Activated B cell treated with CpG ODN at 0.5 μM for 24 hours (primary cell): ENCODE data around the gene ZNF598. TPM values are rescaled to one million over a fixed set of nuclear protein-coding genes. Genes with fewer than 3 reads are reported as not detected.

ENCODE experiments used
- ATAC-seq: fragments of 200-7000 bp; cut with Tn5 transposase; one replicate; pipeline ENCODE4 v1.10.0; 2021; ENCODE audit warnings: low read depth, mild to moderate bottlenecking, moderate library complexity
- CTCF ChIA-PET: fragments of 350-600 bp; sonication (Branson Sonifier 250); formaldehyde crosslinking; loops from one replicate; lab custom pipeline; 2021; ENCODE audit warnings: antibody characterized with exemption; lab: Charles Lee
- POLR2A ChIA-PET: fragments of 350-600 bp; sonication (Branson Sonifier 250); formaldehyde crosslinking; loops from one replicate; lab custom pipeline; 2021; ENCODE audit warnings: antibody characterized with exemption; lab: Charles Lee
- DNase-seq: peaks from one replicate; pipeline ENCODE4 v3.0.0; 2022
- H3K27ac Mint-ChIP-seq: one replicate; pipeline ENCODE4 v1.8.0; 2020; ENCODE audit warnings: mixed read lengths
- H3K27me3 Mint-ChIP-seq: one replicate; pipeline ENCODE4 v1.8.0; 2021; ENCODE audit warnings: mixed read lengths
- H3K36me3 Mint-ChIP-seq: one replicate; pipeline ENCODE4 v1.8.0; 2021; ENCODE audit warnings: low read depth, mixed read lengths
- H3K4me1 Mint-ChIP-seq: one replicate; pipeline ENCODE4 v1.8.0; 2021; ENCODE audit warnings: mixed read lengths
- H3K4me3 Mint-ChIP-seq: one replicate; pipeline ENCODE4 v1.8.0; 2020; ENCODE audit warnings: mild to moderate bottlenecking, mixed read lengths
- H3K9me3 Mint-ChIP-seq: one replicate; pipeline ENCODE4 v1.8.0; 2020; ENCODE audit warnings: mixed read lengths
- intact Hi-C: fragments of 100-400 bp; cut with micrococcal nuclease; formaldehyde crosslinking; loops from one replicate; pipeline ENCODE4 v1.15.1; 2024
- total RNA-seq: library from RNA; stranded (reverse); gene quantifications from 2 replicates; pipeline ENCODE4 v1.2.3, GENCODE V29; 2022
- TF ChIP-seq, protein P1 (sequence below): fragments of 200-600 bp; IDR thresholded peaks from one replicate; pipeline ENCODE4 v1.8.0; 2022; ENCODE audit warnings: antibody characterized with exemption, mild to moderate bottlenecking

The ZNF598 gene
- total RNA-seq, 1 donor from 2014 or later: 59.3 TPM

DNA sequence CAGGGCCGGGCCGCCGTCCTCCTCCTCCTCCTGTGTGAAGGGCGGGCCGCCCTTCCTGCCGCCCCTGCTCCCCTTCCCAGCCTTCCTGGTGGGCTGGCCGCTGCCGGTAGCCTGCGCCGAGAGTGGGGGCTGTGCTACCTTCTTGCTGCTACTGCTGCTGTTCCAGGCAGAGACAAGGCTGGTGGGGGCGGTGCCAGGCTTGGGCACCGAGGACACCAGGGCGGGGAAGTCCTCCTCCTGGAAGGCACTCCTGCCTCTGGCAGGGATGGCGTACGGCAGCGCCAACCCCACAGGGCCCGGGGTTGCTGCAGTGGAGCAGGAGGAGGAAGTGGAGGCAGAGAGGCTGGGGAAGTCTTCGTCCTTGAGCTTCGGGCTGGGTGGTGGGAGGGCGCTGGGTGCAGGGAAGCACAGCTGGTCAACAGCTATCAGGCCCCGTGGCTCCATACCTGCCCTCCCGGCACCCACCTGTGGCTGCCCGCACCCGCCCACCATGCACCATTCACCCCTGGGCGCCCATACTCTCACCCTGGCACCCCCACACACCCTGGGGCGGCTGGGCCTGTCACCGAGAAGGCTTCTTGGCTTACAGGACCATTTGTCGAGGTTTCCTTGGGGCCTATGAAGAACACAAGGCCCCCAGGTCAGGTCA is 9.6 kb downstream of the ZNF598 start:
- TF ChIP-seq, protein P1, sequence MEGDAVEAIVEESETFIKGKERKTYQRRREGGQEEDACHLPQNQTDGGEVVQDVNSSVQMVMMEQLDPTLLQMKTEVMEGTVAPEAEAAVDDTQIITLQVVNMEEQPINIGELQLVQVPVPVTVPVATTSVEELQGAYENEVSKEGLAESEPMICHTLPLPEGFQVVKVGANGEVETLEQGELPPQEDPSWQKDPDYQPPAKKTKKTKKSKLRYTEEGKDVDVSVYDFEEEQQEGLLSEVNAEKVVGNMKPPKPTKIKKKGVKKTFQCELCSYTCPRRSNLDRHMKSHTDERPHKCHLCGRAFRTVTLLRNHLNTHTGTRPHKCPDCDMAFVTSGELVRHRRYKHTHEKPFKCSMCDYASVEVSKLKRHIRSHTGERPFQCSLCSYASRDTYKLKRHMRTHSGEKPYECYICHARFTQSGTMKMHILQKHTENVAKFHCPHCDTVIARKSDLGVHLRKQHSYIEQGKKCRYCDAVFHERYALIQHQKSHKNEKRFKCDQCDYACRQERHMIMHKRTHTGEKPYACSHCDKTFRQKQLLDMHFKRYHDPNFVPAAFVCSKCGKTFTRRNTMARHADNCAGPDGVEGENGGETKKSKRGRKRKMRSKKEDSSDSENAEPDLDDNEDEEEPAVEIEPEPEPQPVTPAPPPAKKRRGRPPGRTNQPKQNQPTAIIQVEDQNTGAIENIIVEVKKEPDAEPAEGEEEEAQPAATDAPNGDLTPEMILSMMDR: no peak
- no peak for DNase-seq
- intact Hi-C loops: loop anchor here (5.0 kb wide), 1 partner anchor 502 kb away; no protein-coding TSS in a partner anchor
- Mint-ChIP-seq H3K9me3 (no peaks in the 10 kb centered on the region), H3K27me3 (no peaks in the 10 kb centered on the region), H3K27ac (no peak overlapping the region), H3K36me3 (peaks cover 49% of the 10 kb centered on the region), H3K4me1 (peaks cover 6% of the 10 kb centered on the region), H3K4me3 (no peak overlapping the region)
- no peak for ATAC-seq
- CTCF ChIA-PET: interaction anchor here (1.0 kb wide), 1 partner anchor 139 kb away, joined by 5 read pairs; no protein-coding TSS in a partner anchor
- POLR2A ChIA-PET: interaction anchor here (1.2 kb wide), 1 partner anchor 8 kb away, joined by 3 read pairs; no protein-coding TSS in a partner anchor

- Mint-ChIP-seq H3K36me3 (peaks cover 47% of the 10 kb centered on the region), H3K4me3 (no peak overlapping the region), H3K4me1 (peaks cover 5% of the 10 kb centered on the region), H3K9me3 (no peaks in the 10 kb centered on the region), H3K27ac (no peak overlapping the region), H3K27me3 (no peaks in the 10 kb centered on the region)
- intact Hi-C loops: no loop called here
- no peak for ATAC-seq
- ChIA-PET POLR2A (no interaction called here), CTCF (no interaction called here)
- TF ChIP-seq, protein P1: no peak
- DNase-seq: no peak
Measured at GRCh38 chr16:1998852-1999801, 10.5 kb downstream of the ZNF598 start.

DNA sequence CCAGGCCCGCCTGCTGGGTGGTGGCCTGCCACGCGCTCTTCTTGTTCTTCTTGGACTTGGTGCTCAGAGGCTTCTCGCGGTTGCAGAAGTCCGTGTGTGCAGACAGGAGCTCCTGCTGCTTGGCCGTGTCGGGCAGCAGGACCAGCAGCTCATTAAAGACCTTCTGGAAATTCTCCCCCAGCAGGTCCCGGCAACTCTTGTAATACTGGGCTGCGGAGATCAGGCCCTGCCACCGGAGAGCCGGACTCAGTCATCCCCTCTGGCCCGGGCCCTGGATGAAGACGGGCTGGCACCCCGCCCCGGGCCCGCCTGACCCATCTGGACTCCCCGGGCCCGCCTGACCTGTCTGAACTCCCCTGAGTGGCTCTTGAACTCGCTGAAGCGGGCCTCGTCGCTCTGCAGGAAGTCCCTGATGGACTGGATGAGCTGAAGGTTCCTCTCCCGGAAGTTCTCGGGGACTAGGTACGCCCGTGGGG is 11.2 kb downstream of the ZNF598 start:
- Mint-ChIP-seq H3K36me3 (peaks cover 47% of the 10 kb centered on the region), H3K4me3 (no peak overlapping the region), H3K4me1 (peaks cover 8% of the 10 kb centered on the region), H3K27ac (no peak overlapping the region), H3K27me3 (no peaks in the 10 kb centered on the region), H3K9me3 (no peaks in the 10 kb centered on the region)
- intact Hi-C loops: no loop called here
- CTCF ChIA-PET: no interaction called here
- TF ChIP-seq, protein P1: no peak
- DNase-seq (no peak), ATAC-seq (no peak)
- POLR2A ChIA-PET: no interaction called here

DNA sequence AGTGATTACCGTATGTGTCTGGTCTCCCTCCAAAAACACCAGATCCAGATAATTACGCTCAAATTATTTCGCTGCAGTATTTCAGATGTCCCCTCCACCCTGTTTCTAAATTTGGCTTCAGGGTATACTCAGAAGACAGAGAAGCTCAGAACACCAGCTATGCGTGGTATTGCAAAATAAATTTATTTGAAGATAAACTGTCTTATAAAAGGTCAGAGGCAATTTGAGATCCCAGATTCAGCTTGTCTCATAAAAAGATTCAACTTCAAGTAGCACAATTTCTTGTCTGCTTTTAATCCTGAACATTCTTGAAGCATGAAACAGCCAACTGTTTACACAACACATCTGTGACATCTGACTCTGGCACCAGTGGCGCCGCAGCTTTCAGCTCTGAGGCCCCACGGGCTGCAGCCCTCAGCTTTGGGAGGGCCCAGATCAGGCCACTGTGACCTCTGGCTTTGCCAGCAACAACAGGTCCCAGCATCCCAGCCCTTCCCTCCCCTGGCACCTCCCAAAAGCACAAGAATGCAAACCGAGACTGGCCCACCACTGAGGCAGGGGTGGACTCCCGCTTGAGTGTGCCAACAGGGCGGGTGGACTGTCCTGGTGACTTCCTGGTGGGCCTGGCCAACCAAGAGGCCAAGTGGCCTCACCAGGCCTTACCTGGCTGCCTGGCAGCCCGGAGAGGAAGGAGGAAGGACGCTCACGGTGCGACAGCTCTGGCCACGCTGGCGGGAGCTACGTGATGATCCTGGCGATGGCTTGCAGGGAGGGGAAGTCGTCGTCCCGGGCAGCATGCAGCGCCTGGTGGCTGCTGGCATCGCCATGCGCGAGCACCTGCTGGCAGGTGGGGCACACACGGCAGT is 11.9 kb downstream of the ZNF598 start:
- no peak overlapping the region for H3K4me3 Mint-ChIP-seq
- intact Hi-C loops: no loop called here
- TF ChIP-seq, protein P1: no peak
- ChIA-PET CTCF (no interaction called here), POLR2A (interaction anchor here (21.9 kb wide), 1 partner anchor 35 kb away, joined by 351 read pairs; the partner anchor contains the start of genes NDUFB10, RNF151 and RPS2)
- no peaks in the 10 kb centered on the region for H3K9me3 Mint-ChIP-seq
- no peak for ATAC-seq
- H3K36me3 Mint-ChIP-seq: peaks cover 47% of the 10 kb centered on the region
- peaks cover 11% of the 10 kb centered on the region for H3K4me1 Mint-ChIP-seq
- H3K27me3 Mint-ChIP-seq: no peaks in the 10 kb centered on the region
- DNase-seq: no peak
- H3K27ac Mint-ChIP-seq: no peak overlapping the region
